Ishikawa (cell line): ENCODE measurements around the gene GRM3.

Source experiments
- CEBPB ChIP-seq: IDR thresholded peaks from 2 replicates; pipeline ENCODE4 v1.6.1; 2012
- CREB1 ChIP-seq: IDR thresholded peaks from 2 replicates; pipeline ENCODE4 v1.6.1; 2012; ENCODE audit warnings: low read depth
- EGR1 ChIP-seq: IDR thresholded peaks from 2 replicates; pipeline ENCODE4 v1.6.1; 2012
- EP300 ChIP-seq: IDR thresholded peaks from 2 replicates; pipeline ENCODE4 v1.6.1; 2012; ENCODE audit warnings: borderline replicate concordance
- FOXM1 ChIP-seq: IDR thresholded peaks from 2 replicates; pipeline ENCODE4 v1.6.1; 2012; ENCODE audit warnings: low read depth, borderline replicate concordance
- MAX ChIP-seq: IDR thresholded peaks from 2 replicates; pipeline ENCODE4 v1.6.1; 2012
- NFIC ChIP-seq: IDR thresholded peaks from 2 replicates; pipeline ENCODE4 v1.6.1; 2012
- RAD21 ChIP-seq: IDR thresholded peaks from 2 replicates; pipeline ENCODE4 v1.6.1; 2012; ENCODE audit warnings: low read depth
- REST ChIP-seq: IDR thresholded peaks from 2 replicates; pipeline ENCODE4 v1.6.1; 2012; ENCODE audit warnings: low read depth, mild to moderate bottlenecking
- TAF1 ChIP-seq: IDR thresholded peaks from 2 replicates; pipeline ENCODE4 v1.6.1; 2012; ENCODE audit warnings: low read depth, mild to moderate bottlenecking
- TCF12 ChIP-seq: IDR thresholded peaks from 2 replicates; pipeline ENCODE4 v1.6.1; 2012; ENCODE audit warnings: low read depth
- TEAD4 ChIP-seq: IDR thresholded peaks from 2 replicates; pipeline ENCODE4 v1.6.1; 2012
- USF1 ChIP-seq: IDR thresholded peaks from 2 replicates; pipeline ENCODE4 v1.6.1; 2012
- YY1 ChIP-seq: IDR thresholded peaks from 2 replicates; pipeline ENCODE4 v1.6.1; 2012; ENCODE audit warnings: low read depth
- ZBTB7A ChIP-seq: IDR thresholded peaks from 2 replicates; pipeline ENCODE4 v1.6.1; 2012; ENCODE audit warnings: low read depth

GRM3 gene

GRCh38 chr7:86765931-86766330 is 122.2 kb downstream of the GRM3 start:
- TF ChIP-seq EP300 (no peak), USF1 (no peak), TEAD4 (no peak), TAF1 (no peak), EGR1 (no peak), YY1 (no peak), MAX (no peak), FOXM1 (no peak), NFIC (no peak), RAD21 (no peak), CREB1 (no peak), CEBPB (no peak), ZBTB7A (no peak), REST (no peak), TCF12 (no peak)

GRCh38 chr7:86768394-86768793 is 124.7 kb downstream of the GRM3 start:
- TF ChIP-seq TEAD4 = no peak
- no peak for TF ChIP-seq FOXM1
- TF ChIP-seq TAF1 = no peak
- no peak for TF ChIP-seq CEBPB
- TF ChIP-seq MAX = no peak
- no peak for TF ChIP-seq YY1
- no peak for TF ChIP-seq EGR1
- no peak for TF ChIP-seq TCF12
- TF ChIP-seq RAD21 = no peak
- no peak for TF ChIP-seq ZBTB7A

GRCh38 chr7:86768967-86769760 is 125.5 kb downstream of the GRM3 start:
- TF ChIP-seq TCF12 (no peak), CEBPB (no peak), RAD21 (no peak), REST (no peak), EGR1 (no peak), FOXM1 (no peak), YY1 (no peak), USF1 (no peak), CREB1 (no peak), EP300 (no peak), TAF1 (no peak), NFIC (no peak), MAX (no peak), TEAD4 (no peak), ZBTB7A (no peak)

- TF ChIP-seq NFIC (no peak), RAD21 (no peak), EGR1 (no peak), ZBTB7A (no peak), YY1 (no peak), CEBPB (no peak), EP300 (no peak), MAX (no peak), USF1 (no peak), TCF12 (no peak), TEAD4 (no peak), FOXM1 (no peak), REST (no peak)
Measured at GRCh38 chr7:86773309-86773708, 129.6 kb downstream of the GRM3 start.
